ENCODE data around the gene CTNNA1.

GRCh38 chr5:138978581-138978980, 225.4 kb downstream of the CTNNA1 start:
- TF ChIP-seq CTCF (IDR thresholded peaks at IDR 0.05), result no peak
- TF ChIP-seq POLR2A (IDR thresholded peaks at IDR 0.05), result no peak

Data from thyroid gland (tissue), 4 donors.